A673 (cell line): Measurements from ENCODE around the gene SMYD3. TPM values are rescaled to one million over a fixed set of nuclear protein-coding genes. Genes with fewer than 3 reads are reported as not detected.

Experiments used
- BruUV-seq: library from RNA; stranded (reverse); fragments of 400-500 nt; replicated peaks from 2 replicates; lab custom pipeline; 2021; lab: Mats Ljungman, UMichigan
- CTCF ChIA-PET: fragments of 300-600 bp; sonication (Branson Sonifier 250); formaldehyde crosslinking; loops from one replicate; lab custom pipeline; 2022; ENCODE audit warnings: antibody characterized with exemption; lab: Charles Lee
- POLR2A ChIA-PET: fragments of 300-600 bp; sonication (Branson Sonifier 250); formaldehyde crosslinking; loops from one replicate; lab custom pipeline; 2022; ENCODE audit warnings: antibody characterized with exemption; ENCODE audit not compliant: low non-redundant PET; lab: Charles Lee
- DNase-seq: peaks from one replicate; pipeline ENCODE4 v3.0.0-alpha.2; 2015; ENCODE audit warnings: low spot score
- H3K27ac ChIP-seq: fragments of 200-600 bp; sonication (generic); 2 replicates; pipeline ENCODE4 v1.5.1; 2016; ENCODE audit warnings: mixed run types, low read depth, mild to moderate bottlenecking, mixed read lengths, antibody characterized with exemption, low read length; ENCODE audit not compliant: poor library complexity, severe bottlenecking
- H3K27me3 ChIP-seq: fragments of 200-600 bp; sonication (generic); replicated peaks from 2 replicates; pipeline ENCODE4 v1.6.1; 2017; ENCODE audit warnings: mixed run types, low read depth, mild to moderate bottlenecking, mixed read lengths, antibody characterized with exemption, low read length; ENCODE audit not compliant: insufficient read depth, poor library complexity
- H3K36me3 ChIP-seq: fragments of 200-600 bp; sonication (generic); 2 replicates; pipeline ENCODE4 v1.6.1; 2016; ENCODE audit warnings: mixed run types, mild to moderate bottlenecking, mixed read lengths, antibody characterized with exemption, low read length; ENCODE audit not compliant: insufficient read depth, poor library complexity, severe bottlenecking
- H3K4me1 ChIP-seq: fragments of 200-600 bp; sonication (generic); 2 replicates; pipeline ENCODE4 v1.6.1; 2017; ENCODE audit warnings: mixed run types, mild to moderate bottlenecking, mixed read lengths, antibody characterized with exemption, low read length; ENCODE audit not compliant: insufficient read depth, poor library complexity, severe bottlenecking
- H3K4me3 ChIP-seq: fragments of 200-600 bp; sonication (generic); 2 replicates; pipeline ENCODE4 v1.5.1; 2016; ENCODE audit warnings: low read depth, mixed run types, mild to moderate bottlenecking, mixed read lengths, low read length; ENCODE audit not compliant: poor library complexity, severe bottlenecking
- H3K9me3 ChIP-seq: fragments of 200-600 bp; sonication (generic); 2 replicates; pipeline ENCODE4 v1.6.1; 2016; ENCODE audit warnings: mixed run types, low read depth, mild to moderate bottlenecking, mixed read lengths, antibody characterized with exemption, low read length; ENCODE audit not compliant: poor library complexity, severe bottlenecking
- CTCF ChIP-seq: fragments of 300-800, 200-600 bp; sonication (generic); conservative IDR thresholded peaks from 2 replicates; pipeline ENCODE4 v1.5.1; 2017; ENCODE audit warnings: low read depth, mild to moderate bottlenecking, antibody characterized with exemption, low read length, moderate library complexity, mixed read lengths
- EZH2 ChIP-seq: fragments of 200-600 bp; sonication (generic); IDR thresholded peaks from 2 replicates; pipeline ENCODE4 v1.6.1; 2017; ENCODE audit warnings: borderline replicate concordance, low read depth, mild to moderate bottlenecking, mixed read lengths, antibody characterized with exemption, low read length; ENCODE audit not compliant: poor library complexity, severe bottlenecking
- intact Hi-C: fragments of 100-400 bp; cut with micrococcal nuclease; formaldehyde crosslinking; loops from one replicate; pipeline ENCODE4 v1.10.0; 2022; ENCODE audit not compliant: unreplicated experiment
- total RNA-seq: library from RNA; stranded (reverse); gene quantifications from 2 replicates; pipeline ENCODE4 v1.2.3, GENCODE V29; 2021

The SMYD3 gene
- total RNA-seq, 1 experiment from 2014 or later = 29.0 TPM

- intact Hi-C loops = no loop called here
- no peaks in the 10 kb centered on the region for H3K27me3 ChIP-seq
- POLR2A ChIA-PET = no interaction called here
- no peaks in the 10 kb centered on the region for H3K36me3 ChIP-seq
- CTCF ChIA-PET = no interaction called here
- no peaks in the 10 kb centered on the region for H3K9me3 ChIP-seq
- H3K4me1 ChIP-seq = no peaks in the 10 kb centered on the region
- H3K4me3 ChIP-seq = no peak overlapping the region
- no peak overlapping the region for H3K27ac ChIP-seq
- BruUV-seq = no TSS peak
- DNase-seq = no peak
- TF ChIP-seq CTCF (no peak), EZH2 (no peak)
Measured at GRCh38 chr1:246179401-246179800, 327.7 kb downstream of the SMYD3 start.

- POLR2A ChIA-PET = interaction anchor here (0.6 kb wide), 1 partner anchor 23 kb away, joined by 4 read pairs; no protein-coding TSS in a partner anchor
- H3K36me3 ChIP-seq = no peaks in the 10 kb centered on the region
Measured at GRCh38 chr1:246178717-246179311, 328.3 kb downstream of the SMYD3 start.

GRCh38 chr1:246176126-246177024 lies 330.7 kb downstream of the SMYD3 start:
- TF ChIP-seq CTCF (no peak), EZH2 (no peak)
- no TSS peak for BruUV-seq
- Histone ChIP-seq H3K4me3 (no peak overlapping the region), H3K9me3 (no peaks in the 10 kb centered on the region), H3K4me1 (no peaks in the 10 kb centered on the region), H3K27me3 (no peaks in the 10 kb centered on the region), H3K36me3 (no peaks in the 10 kb centered on the region), H3K27ac (no peak overlapping the region)
- no peak for DNase-seq
- CTCF ChIA-PET = no interaction called here
- intact Hi-C loops = no loop called here
- POLR2A ChIA-PET = no interaction called here

More at GRCh38 chr1:246178717-246179311, 328.3 kb downstream of the SMYD3 start:
- no peak for DNase-seq
- TF ChIP-seq EZH2 (no peak), CTCF (no peak)
- no peaks in the 10 kb centered on the region for H3K27me3 ChIP-seq
- no TSS peak for BruUV-seq
- no peaks in the 10 kb centered on the region for H3K4me1 ChIP-seq
- intact Hi-C loops = no loop called here
- no peaks in the 10 kb centered on the region for H3K9me3 ChIP-seq
- no peak overlapping the region for H3K4me3 ChIP-seq
- H3K27ac ChIP-seq = no peak overlapping the region
- CTCF ChIA-PET = no interaction called here
